Measurements from ENCODE around the gene ZNF528. TPM values are rescaled to one million over a fixed set of nuclear protein-coding genes. Genes with fewer than 3 reads are reported as not detected.

ZNF528 gene
- 16.7 TPM for total RNA-seq
- long read RNA-seq, full-length matches to known transcripts, result 4 of 6 reads
- long read RNA-seq, partial matches to known transcripts, result 0 of 6 reads
- long read RNA-seq, other reads (novel, unspliced or antisense), result 2 of 6 reads

DNA sequence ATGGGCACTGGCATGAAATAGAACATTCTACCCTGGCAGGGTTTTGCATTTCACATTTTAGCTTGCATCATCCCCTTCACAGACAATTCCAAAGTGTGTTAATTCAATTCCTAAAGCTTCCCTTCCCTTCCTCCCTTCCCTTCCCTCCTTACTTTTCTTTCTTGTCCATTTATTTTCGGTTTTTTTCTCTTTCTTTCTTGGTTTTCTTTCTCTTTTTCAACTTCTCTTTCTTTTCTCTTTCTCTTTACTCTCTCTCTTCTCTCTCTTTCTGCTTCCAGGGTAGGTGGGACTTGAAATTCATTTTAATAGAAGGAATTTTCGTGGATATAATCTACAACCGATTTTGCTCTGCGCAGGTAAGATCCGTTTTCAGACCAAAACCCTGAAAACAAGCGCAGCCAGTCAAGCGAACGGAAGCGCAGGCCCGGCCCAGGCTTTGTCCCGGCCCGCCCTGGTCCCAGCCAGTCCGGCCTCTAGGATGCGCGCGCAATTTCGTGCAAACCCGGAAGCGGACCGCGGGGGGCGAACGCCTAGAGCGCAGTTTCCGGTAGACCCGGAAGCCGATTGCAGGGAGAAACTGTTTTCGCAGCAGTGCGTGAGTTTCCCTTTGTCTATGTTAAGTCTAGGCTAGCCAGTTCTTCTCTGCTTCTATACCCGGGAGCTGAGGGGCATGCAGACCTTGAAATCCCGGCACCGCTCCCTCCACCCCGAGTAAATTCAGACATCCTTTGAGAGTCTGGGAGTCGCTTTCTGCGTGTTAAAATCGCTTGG lies at the start of gene ZNF528:
TSS of gene ZNF528 (plus strand) at position 540 of the 771 bp plus-strand sequence. CDS start 4,165 bp downstream, outside the sequence.
- TF ChIP-seq, protein P1, sequence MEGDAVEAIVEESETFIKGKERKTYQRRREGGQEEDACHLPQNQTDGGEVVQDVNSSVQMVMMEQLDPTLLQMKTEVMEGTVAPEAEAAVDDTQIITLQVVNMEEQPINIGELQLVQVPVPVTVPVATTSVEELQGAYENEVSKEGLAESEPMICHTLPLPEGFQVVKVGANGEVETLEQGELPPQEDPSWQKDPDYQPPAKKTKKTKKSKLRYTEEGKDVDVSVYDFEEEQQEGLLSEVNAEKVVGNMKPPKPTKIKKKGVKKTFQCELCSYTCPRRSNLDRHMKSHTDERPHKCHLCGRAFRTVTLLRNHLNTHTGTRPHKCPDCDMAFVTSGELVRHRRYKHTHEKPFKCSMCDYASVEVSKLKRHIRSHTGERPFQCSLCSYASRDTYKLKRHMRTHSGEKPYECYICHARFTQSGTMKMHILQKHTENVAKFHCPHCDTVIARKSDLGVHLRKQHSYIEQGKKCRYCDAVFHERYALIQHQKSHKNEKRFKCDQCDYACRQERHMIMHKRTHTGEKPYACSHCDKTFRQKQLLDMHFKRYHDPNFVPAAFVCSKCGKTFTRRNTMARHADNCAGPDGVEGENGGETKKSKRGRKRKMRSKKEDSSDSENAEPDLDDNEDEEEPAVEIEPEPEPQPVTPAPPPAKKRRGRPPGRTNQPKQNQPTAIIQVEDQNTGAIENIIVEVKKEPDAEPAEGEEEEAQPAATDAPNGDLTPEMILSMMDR (IDR thresholded peaks at IDR 0.05; ENCODE audit: borderline replicate concordance), result no peak
- H3K27me3 ChIP-seq (ENCODE audit: low read depth), result no peaks in the 10 kb centered on the region
- peak; percentile 97 for DNase-seq
- H3K27ac ChIP-seq (replicated peaks), result peak within 1 kb of the TSS; percentile 84
- H3K4me1 ChIP-seq, result peaks cover 24% of the 10 kb centered on the region
- H3K36me3 ChIP-seq, result peaks cover 73% of the 10 kb centered on the region
- intact Hi-C loops (cut with micrococcal nuclease), result no loop called here
- peaks cover 43% of the 10 kb centered on the region for H3K9me3 ChIP-seq (replicated peaks)
- H3K4me3 ChIP-seq, result peak within 1 kb of the TSS; percentile 85

DNA sequence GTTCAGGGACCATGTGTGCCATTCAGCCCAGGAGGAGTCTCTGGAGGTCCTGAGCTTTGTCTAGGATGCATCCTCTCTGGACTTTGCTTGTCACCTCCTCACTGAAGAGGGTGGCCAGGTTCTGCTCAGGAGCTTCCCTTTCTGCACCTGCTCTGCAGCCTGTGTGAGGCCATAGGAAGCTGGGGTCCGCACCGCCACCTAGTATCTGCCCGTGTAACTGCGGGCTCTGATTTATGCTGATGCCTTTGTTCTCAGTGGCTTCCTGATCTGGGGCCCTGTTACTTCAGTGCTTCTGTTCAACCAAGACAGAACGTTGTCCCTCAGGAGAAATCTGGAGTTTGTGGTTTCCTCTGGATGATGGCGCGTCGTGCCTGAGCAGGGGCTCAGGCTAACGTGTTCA lies 46.1 kb upstream of the ZNF528 start:
- H3K36me3 ChIP-seq, result peaks cover 86% of the 10 kb centered on the region

DNA sequence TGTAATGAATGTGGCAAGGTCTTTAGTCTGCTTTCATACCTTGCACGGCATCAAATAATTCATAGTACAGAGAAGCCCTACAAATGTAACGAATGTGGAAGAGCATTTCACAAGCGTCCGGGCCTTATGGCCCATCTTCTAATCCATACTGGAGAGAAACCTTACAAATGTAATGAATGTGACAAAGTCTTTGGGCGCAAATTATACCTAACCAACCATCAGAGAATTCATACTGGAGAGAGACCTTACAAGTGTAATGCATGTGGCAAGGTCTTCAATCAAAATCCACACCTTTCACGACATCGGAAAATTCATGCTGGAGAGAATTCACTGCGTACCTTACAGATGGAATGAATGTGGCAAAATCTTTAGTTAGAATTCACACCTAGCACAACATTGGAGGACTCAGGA lies 31.2 kb upstream of the ZNF528 start:
- H3K36me3 ChIP-seq, result peaks cover 66% of the 10 kb centered on the region
- DNase-seq, result no peak
- H3K27ac ChIP-seq (replicated peaks), result no peak overlapping the region
- H3K27me3 ChIP-seq (ENCODE audit: low read depth), result no peaks in the 10 kb centered on the region
- intact Hi-C loops (cut with micrococcal nuclease), result no loop called here
- H3K9me3 ChIP-seq (replicated peaks), result peaks cover 74% of the 10 kb centered on the region
- no peak overlapping the region for H3K4me3 ChIP-seq
- TF ChIP-seq, protein P1 (IDR thresholded peaks at IDR 0.05; ENCODE audit: borderline replicate concordance), result no peak
- peaks cover 22% of the 10 kb centered on the region for H3K4me1 ChIP-seq

More for the DNA sequence above, 46.1 kb upstream of the ZNF528 start:
- H3K4me3 ChIP-seq, result no peak overlapping the region
- no peaks in the 10 kb centered on the region for H3K9me3 ChIP-seq (replicated peaks)
- DNase-seq, result no peak
- TF ChIP-seq, protein P1 (IDR thresholded peaks at IDR 0.05; ENCODE audit: borderline replicate concordance), result no peak
- H3K27me3 ChIP-seq (ENCODE audit: low read depth), result no peaks in the 10 kb centered on the region
- no peak overlapping the region for H3K27ac ChIP-seq (replicated peaks)
- intact Hi-C loops (cut with micrococcal nuclease), result no loop called here
- H3K4me1 ChIP-seq, result no peaks in the 10 kb centered on the region

DNA sequence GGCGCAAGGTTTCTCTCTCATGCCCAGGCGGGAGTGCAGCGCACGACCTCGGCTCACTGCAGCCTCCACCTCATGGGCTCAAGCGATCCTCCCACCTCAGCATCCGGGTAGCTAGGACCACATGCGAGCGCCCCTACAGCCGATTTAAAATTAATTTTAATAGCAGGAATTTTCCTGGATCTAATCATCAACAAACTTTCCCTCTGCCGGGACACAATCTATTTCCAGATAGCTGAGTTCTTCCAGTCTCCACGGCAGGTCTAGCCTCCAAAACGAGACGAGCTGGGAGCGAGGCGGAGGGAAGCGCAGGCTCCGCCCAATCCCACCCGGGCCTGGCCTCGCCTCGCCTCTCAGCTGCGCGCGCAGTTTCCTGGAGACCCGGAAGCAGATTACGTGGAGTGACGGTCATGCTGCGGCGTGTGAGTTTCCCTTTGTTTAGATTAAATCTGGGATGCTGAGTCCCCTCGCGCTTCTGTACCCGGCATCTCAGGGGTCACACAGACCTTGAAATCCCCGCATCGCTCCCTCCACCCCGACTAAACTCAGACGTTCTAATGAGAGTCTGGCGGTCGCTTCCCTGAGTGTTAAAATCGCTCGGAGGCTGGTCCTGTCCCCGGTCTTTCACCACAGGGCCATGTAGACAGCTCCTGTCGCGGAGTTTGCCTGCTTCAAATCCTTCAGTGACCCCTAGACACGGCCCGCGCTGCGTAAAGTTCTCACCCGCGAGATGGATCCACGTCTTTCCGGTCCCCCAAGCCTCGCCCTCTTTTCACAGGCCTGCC lies 27.9 kb upstream of the ZNF528 start, which contains the start of gene ZNF880:
TSS of gene ZNF880 (plus strand) at position 365 of the 782 bp plus-strand sequence. CDS start at position 408, 43 bp downstream.
- no peaks in the 10 kb centered on the region for H3K27me3 ChIP-seq (ENCODE audit: low read depth)
- peaks cover 58% of the 10 kb centered on the region for H3K36me3 ChIP-seq
- peak within 1 kb of the TSS; percentile 84 for H3K4me3 ChIP-seq
- peaks cover 61% of the 10 kb centered on the region for H3K9me3 ChIP-seq (replicated peaks)
- peaks cover 24% of the 10 kb centered on the region for H3K4me1 ChIP-seq
- intact Hi-C loops (cut with micrococcal nuclease), result no loop called here
- peak within 1 kb of the TSS; percentile 94 for H3K27ac ChIP-seq (replicated peaks)
- peak; percentile 95 for DNase-seq
- TF ChIP-seq, protein P1 (IDR thresholded peaks at IDR 0.05; ENCODE audit: borderline replicate concordance), result no peak

- H3K9me3 ChIP-seq (replicated peaks), result peaks cover 60% of the 10 kb centered on the region
- intact Hi-C loops (cut with micrococcal nuclease), result no loop called here
- no peaks in the 10 kb centered on the region for H3K27me3 ChIP-seq (ENCODE audit: low read depth)
- peaks cover 58% of the 10 kb centered on the region for H3K36me3 ChIP-seq
- TF ChIP-seq, protein P1 (IDR thresholded peaks at IDR 0.05; ENCODE audit: borderline replicate concordance), result no peak
- no peak for DNase-seq
- peaks cover 24% of the 10 kb centered on the region for H3K4me1 ChIP-seq
- peak overlapping the region; percentile 84 for H3K4me3 ChIP-seq
- H3K27ac ChIP-seq (replicated peaks), result peak overlapping the region; percentile 94
Observed at GRCh38 chr19:52370341-52370710, 27.3 kb upstream of the ZNF528 start.

Measured in left ventricle myocardium inferior (tissue), 1 donor.